Measurements from ENCODE around the gene STX8.

DNA sequence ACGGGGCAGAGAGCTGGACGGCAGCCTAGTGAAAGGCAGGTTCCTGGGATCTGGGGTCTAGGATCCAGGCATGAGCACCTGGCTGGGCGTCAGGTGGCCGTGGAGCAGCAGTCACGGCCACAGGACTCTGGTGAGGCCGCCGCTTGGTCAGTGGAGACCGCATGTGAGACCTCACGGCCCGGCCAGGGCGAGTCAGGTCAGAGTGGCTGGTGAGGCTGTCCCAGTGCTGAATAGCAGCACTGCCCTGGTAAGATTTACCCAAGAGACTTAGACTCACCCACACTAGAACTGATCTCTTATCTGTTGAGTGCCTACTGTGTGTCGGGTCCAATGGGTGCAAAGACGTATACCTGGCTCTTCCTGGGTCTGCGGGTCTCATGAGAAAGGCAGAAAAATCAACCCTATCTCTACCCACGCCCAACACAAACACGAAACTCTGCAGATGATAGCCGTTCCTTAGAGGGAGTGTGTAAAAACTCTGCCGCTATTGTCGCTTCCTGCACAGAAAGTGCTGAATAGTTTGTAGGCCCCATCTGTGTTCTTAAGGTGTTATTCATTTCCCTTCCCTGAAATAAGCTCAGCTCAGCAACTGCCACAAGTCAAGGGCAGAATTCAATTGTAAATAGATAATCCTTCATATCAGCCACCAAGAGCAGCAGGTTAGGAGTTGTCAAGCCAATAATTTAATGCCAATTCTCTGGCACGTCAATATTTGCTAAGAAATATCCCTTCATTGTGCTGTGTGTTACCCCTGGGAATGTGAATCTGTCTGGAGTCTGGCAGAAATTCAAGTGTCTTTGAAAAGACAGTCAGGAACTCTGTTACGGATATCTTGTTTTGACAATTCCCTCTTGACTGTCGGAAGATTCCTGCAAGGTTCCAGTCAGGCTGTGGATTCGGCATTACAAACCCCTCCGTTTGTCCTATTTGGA, 314.3 kb downstream of the STX8 start:
- TF ChIP-seq POLR2A (IDR thresholded peaks at IDR 0.05): no peak
- TF ChIP-seq, protein P1, sequence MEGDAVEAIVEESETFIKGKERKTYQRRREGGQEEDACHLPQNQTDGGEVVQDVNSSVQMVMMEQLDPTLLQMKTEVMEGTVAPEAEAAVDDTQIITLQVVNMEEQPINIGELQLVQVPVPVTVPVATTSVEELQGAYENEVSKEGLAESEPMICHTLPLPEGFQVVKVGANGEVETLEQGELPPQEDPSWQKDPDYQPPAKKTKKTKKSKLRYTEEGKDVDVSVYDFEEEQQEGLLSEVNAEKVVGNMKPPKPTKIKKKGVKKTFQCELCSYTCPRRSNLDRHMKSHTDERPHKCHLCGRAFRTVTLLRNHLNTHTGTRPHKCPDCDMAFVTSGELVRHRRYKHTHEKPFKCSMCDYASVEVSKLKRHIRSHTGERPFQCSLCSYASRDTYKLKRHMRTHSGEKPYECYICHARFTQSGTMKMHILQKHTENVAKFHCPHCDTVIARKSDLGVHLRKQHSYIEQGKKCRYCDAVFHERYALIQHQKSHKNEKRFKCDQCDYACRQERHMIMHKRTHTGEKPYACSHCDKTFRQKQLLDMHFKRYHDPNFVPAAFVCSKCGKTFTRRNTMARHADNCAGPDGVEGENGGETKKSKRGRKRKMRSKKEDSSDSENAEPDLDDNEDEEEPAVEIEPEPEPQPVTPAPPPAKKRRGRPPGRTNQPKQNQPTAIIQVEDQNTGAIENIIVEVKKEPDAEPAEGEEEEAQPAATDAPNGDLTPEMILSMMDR (IDR thresholded peaks at IDR 0.05): no peak

All from vagina (tissue), 2 donors.